ENCODE measurements around the gene CCR8.

Gene CCR8

DNA sequence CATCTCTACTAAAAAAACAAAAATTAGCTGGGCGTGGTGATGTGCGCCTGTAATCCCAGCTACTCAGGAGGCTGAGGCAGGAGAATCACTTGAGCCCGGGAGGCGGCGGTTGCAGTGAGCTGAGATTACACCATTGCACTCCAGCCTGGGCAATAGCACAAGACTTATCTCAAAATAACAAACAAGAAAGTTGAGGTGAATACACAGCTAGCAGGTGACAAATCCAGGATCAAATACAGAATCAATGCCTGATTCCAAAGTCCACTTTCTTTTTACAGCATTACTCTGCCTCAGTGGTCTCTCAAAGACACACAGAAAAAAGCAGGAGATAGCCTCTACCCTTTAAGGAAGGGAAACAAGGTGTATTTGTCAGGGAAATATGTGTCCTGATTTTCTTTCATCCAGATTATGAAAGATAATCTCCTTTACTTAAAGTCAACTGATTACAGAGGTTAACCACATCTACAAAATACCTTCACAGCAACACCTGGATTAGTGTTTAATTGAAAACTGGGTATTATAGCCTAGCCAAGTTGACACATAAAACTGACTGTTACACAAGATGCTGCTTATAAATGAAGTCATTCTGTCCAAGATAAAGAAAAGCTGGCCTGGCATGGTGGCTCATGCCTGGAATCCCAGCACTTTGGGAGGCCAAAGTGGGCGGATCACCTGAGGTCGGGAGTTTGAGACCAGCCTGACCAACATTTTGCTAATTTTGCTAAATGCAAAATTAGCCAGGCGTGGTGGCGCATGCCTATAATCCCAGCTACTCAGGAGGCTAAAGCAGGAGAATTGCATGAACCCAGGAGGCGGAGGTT lies 49.7 kb downstream of the CCR8 start:
- TF ChIP-seq, protein P1, sequence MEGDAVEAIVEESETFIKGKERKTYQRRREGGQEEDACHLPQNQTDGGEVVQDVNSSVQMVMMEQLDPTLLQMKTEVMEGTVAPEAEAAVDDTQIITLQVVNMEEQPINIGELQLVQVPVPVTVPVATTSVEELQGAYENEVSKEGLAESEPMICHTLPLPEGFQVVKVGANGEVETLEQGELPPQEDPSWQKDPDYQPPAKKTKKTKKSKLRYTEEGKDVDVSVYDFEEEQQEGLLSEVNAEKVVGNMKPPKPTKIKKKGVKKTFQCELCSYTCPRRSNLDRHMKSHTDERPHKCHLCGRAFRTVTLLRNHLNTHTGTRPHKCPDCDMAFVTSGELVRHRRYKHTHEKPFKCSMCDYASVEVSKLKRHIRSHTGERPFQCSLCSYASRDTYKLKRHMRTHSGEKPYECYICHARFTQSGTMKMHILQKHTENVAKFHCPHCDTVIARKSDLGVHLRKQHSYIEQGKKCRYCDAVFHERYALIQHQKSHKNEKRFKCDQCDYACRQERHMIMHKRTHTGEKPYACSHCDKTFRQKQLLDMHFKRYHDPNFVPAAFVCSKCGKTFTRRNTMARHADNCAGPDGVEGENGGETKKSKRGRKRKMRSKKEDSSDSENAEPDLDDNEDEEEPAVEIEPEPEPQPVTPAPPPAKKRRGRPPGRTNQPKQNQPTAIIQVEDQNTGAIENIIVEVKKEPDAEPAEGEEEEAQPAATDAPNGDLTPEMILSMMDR (IDR thresholded peaks at IDR 0.05; ENCODE audit: low read depth, low read length, missing control alignments): no peak
- no peak overlapping the region for H3K4me3 ChIP-seq (ENCODE audit: low read depth, low read length)
- no peak for DNase-seq (ENCODE audit: low read depth)

DNA sequence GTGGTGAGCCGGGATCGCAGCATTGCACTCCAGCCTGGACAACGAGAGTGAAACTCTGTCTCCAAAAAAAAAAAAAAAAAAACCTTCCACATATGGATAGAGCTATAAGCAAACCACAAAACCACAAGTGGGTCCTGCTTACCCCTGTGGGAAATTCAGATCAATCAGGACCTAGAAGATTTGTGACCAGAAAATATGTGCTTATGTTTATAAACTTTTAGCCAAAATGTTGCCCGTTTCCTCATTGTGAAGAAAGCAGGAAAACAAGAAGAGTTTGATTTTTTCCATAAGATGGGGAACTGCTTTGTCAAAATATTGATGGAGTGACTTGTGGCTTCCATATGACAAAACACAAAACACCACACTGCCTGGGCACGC lies 50.3 kb downstream of the CCR8 start:
- TF ChIP-seq, protein P1 (IDR thresholded peaks at IDR 0.05; ENCODE audit: low read depth, low read length, missing control alignments): no peak

DNA sequence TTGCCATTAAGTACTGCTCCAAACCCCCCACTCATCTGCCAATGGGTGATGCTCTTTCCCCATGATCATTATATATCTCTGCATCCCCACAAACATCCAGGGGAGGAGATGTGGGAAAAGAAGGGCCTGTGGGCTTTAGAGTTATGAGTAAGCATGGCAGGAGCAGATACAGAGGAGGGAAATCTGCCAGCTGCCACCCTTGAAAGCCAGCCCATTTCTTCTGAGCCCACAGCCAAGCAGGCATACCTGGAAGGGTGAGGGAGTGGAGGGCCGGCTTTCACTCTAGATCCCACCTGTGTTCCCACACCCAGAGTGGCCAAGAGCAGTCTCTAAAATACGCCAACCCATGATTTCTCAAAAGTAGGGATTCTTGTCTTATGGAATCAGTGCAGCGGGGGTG lies 51.9 kb downstream of the CCR8 start:
- TF ChIP-seq, protein P1 (IDR thresholded peaks at IDR 0.05; ENCODE audit: low read depth, low read length, missing control alignments): no peak
- no peak for DNase-seq (ENCODE audit: low read depth)
- no peak overlapping the region for H3K4me3 ChIP-seq (ENCODE audit: low read depth, low read length)

More for the DNA sequence above, 50.3 kb downstream of the CCR8 start:
- no peak overlapping the region for H3K4me3 ChIP-seq (ENCODE audit: low read depth, low read length)
- no peak for DNase-seq (ENCODE audit: low read depth)

Data from GM12864 (cell line).